ENCODE measurements around the gene ARG2. TPM values are rescaled to one million over a fixed set of nuclear protein-coding genes. Genes with fewer than 3 reads are reported as not detected.

ARG2 gene
- total and polyA plus RNA-seq, 9 of the 15 experiments (the other 6 are each of a cell fraction or from before 2014, with no cell fraction given), result 6.2 to 75.0 (median 17.8) TPM

GRCh38 chr14:67694791-67695393 lies 75.2 kb downstream of the ARG2 start (continued):
- TF ChIP-seq, protein P1, sequence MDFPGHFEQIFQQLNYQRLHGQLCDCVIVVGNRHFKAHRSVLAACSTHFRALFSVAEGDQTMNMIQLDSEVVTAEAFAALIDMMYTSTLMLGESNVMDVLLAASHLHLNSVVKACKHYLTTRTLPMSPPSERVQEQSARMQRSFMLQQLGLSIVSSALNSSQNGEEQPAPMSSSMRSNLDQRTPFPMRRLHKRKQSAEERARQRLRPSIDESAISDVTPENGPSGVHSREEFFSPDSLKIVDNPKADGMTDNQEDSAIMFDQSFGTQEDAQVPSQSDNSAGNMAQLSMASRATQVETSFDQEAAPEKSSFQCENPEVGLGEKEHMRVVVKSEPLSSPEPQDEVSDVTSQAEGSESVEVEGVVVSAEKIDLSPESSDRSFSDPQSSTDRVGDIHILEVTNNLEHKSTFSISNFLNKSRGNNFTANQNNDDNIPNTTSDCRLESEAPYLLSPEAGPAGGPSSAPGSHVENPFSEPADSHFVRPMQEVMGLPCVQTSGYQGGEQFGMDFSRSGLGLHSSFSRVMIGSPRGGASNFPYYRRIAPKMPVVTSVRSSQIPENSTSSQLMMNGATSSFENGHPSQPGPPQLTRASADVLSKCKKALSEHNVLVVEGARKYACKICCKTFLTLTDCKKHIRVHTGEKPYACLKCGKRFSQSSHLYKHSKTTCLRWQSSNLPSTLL (IDR thresholded peaks at IDR 0.05), result no peak
- TF ChIP-seq RFX1 (IDR thresholded peaks at IDR 0.05) (peak; percentile 32; the same call in 1 of the 2 replicates), DNMT1 (IDR thresholded peaks at IDR 0.05) (no peak), NFIC (IDR thresholded peaks at IDR 0.05) (peak; percentile 50), USF1 (CRISPR knock-in tag; IDR thresholded peaks at IDR 0.05) (peak; percentile 28; the same call in 1 of the 2 replicates), ZNF589 (CRISPR knock-in tag; IDR thresholded peaks at IDR 0.05; ENCODE audit: low read depth) (no peak), NONO (IDR thresholded peaks at IDR 0.05; ENCODE audit: low read depth in 2 of 2, low read length in 1 of 2) (no peak), TOE1 (IDR thresholded peaks at IDR 0.05; ENCODE audit: borderline replicate concordance) (no peak), TOE1 (CRISPR knock-in tag; IDR thresholded peaks at IDR 0.05; ENCODE audit: borderline replicate concordance, low read depth) (no peak), RERE (CRISPR knock-in tag; IDR thresholded peaks at IDR 0.05; ENCODE audit: borderline replicate concordance) (no peak), ZNF655 (CRISPR knock-in tag; IDR thresholded peaks at IDR 0.05) (no peak), RCOR1 (IDR thresholded peaks at IDR 0.05; ENCODE audit: borderline replicate concordance in 1 of 2, low read depth in 2 of 2, low read length in 2 of 2) (no peak), ASH1L (IDR thresholded peaks at IDR 0.05; ENCODE audit: borderline replicate concordance, low read depth, partially characterized antibody) (no peak), BRD9 (IDR thresholded peaks at IDR 0.05; ENCODE audit: low read depth, partially characterized antibody) (no peak)
- TF ChIP-seq, protein P2, sequence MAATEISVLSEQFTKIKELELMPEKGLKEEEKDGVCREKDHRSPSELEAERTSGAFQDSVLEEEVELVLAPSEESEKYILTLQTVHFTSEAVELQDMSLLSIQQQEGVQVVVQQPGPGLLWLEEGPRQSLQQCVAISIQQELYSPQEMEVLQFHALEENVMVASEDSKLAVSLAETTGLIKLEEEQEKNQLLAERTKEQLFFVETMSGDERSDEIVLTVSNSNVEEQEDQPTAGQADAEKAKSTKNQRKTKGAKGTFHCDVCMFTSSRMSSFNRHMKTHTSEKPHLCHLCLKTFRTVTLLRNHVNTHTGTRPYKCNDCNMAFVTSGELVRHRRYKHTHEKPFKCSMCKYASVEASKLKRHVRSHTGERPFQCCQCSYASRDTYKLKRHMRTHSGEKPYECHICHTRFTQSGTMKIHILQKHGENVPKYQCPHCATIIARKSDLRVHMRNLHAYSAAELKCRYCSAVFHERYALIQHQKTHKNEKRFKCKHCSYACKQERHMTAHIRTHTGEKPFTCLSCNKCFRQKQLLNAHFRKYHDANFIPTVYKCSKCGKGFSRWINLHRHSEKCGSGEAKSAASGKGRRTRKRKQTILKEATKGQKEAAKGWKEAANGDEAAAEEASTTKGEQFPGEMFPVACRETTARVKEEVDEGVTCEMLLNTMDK (IDR thresholded peaks at IDR 0.05; ENCODE audit: borderline replicate concordance, insufficient read depth, low read depth, low read length, poor library complexity, severe bottlenecking), result no peak
